H1 (cell line): ENCODE results near the gene RHOH. TPM values are rescaled to one million over a fixed set of nuclear protein-coding genes. Genes with fewer than 3 reads are reported as not detected.

ENCODE experiments used
- CTCF ChIA-PET: fragments of 300-600 bp; sonication (Branson Sonifier 250); formaldehyde crosslinking; loops from one replicate; lab custom pipeline; 2021; ENCODE audit not compliant: partially characterized antibody; lab: Charles Lee
- POLR2A ChIA-PET: fragments of 300-600 bp; sonication (Branson Sonifier 250); formaldehyde crosslinking; loops from one replicate; lab custom pipeline; 2021; ENCODE audit warnings: inconsistent platforms; ENCODE audit not compliant: partially characterized antibody; lab: Charles Lee
- DNase-seq, 2 experiments: peaks; one replicate each; pipeline versions ENCODE4 v3.0.0 to v3.0.0-alpha.2; 2010 to 2022; ENCODE audit warnings: low spot score in 2 of 2, low read depth in 1 of 2, mixed read lengths in 1 of 2
- FAIRE-seq: peaks from 2 replicates; lab custom pipeline; 2011; peaks lifted over from hg19 to GRCh38; lab: Jason Lieb, UNC
- H2AFZ ChIP-seq: 2 replicates; pipeline ENCODE4 v1.8.1; 2012; ENCODE audit warnings: low read length, inconsistent platforms
- H2AK5ac ChIP-seq: 2 replicates; pipeline ENCODE4 v1.6.1; 2013; ENCODE audit warnings: low read depth, low read length
- H2BK120ac ChIP-seq: replicated peaks from 2 replicates; pipeline ENCODE3; 2013; ENCODE audit warnings: low read depth, low read length, inconsistent platforms
- H2BK12ac ChIP-seq: 2 replicates; pipeline ENCODE4 v1.6.1; 2013; ENCODE audit warnings: low read depth, low read length
- H2BK15ac ChIP-seq: 2 replicates; pipeline ENCODE4 v1.6.1; 2013; ENCODE audit warnings: low read length
- H2BK20ac ChIP-seq: 2 replicates; pipeline ENCODE4 v1.6.1; 2013; ENCODE audit warnings: low read length
- H2BK5ac ChIP-seq: 2 replicates; pipeline ENCODE4 v1.6.1; 2013; ENCODE audit warnings: low read depth, low read length
- H3K14ac ChIP-seq: 2 replicates; pipeline ENCODE4 v1.6.1; 2013; ENCODE audit warnings: inconsistent platforms; ENCODE audit not compliant: insufficient read length
- H3K18ac ChIP-seq: 2 replicates; pipeline ENCODE4 v1.6.1; 2013; ENCODE audit warnings: low read length; ENCODE audit errors: extremely low read depth
- H3K23ac ChIP-seq: 2 replicates; pipeline ENCODE4 v1.6.1; 2013; ENCODE audit warnings: inconsistent platforms; ENCODE audit not compliant: insufficient read length
- H3K23me2 ChIP-seq: 2 replicates; pipeline ENCODE4 v1.6.1; 2013; ENCODE audit warnings: low read depth, low read length
- H3K27ac ChIP-seq: 2 replicates; pipeline ENCODE4 v1.6.1; 2011; ENCODE audit warnings: low read depth, low read length, inconsistent platforms
- H3K27me3 ChIP-seq, 4 experiments: replicated peaks in 1 of 4; 1 replicate in 1 of 4; 2 replicates in 3 of 4; pipeline versions ENCODE4 v1.6.1 to v1.8.1; 2011 to 2013; ENCODE audit warnings: low read length in 3 of 4, mild to moderate bottlenecking in 3 of 4, inconsistent platforms in 2 of 4, mixed read lengths in 2 of 4, moderate library complexity in 1 of 4; ENCODE audit not compliant: control insufficient read depth in 3 of 4, insufficient read depth in 3 of 4; ENCODE audit errors: extremely low read depth in 1 of 4
- H3K36me3 ChIP-seq, 4 experiments: 2 replicates each; pipeline versions ENCODE4 v1.6.1 to v1.8.1; 2011 to 2013; ENCODE audit warnings: mild to moderate bottlenecking in 4 of 4, low read length in 3 of 4, moderate library complexity in 2 of 4, control low read depth in 1 of 4, inconsistent platforms in 1 of 4; ENCODE audit not compliant: insufficient read depth in 4 of 4, control insufficient read depth in 2 of 4
- H3K4ac ChIP-seq: replicated peaks from 2 replicates; pipeline ENCODE3; 2013; ENCODE audit warnings: low read length, low read depth, mixed read lengths, inconsistent platforms; ENCODE audit not compliant: insufficient read length
- H3K4me1 ChIP-seq, 4 experiments: replicated peaks in 1 of 4; 1 replicate in 1 of 4; 2 replicates in 3 of 4; pipeline versions ENCODE4 v1.6.1 to v1.8.1; 2011 to 2013; ENCODE audit warnings: low read length in 3 of 4, inconsistent platforms in 2 of 4, mixed read lengths in 1 of 4; ENCODE audit not compliant: insufficient read depth in 4 of 4, control insufficient read depth in 3 of 4
- H3K4me2 ChIP-seq, 2 experiments: 2 replicates each; pipeline versions ENCODE4 v1.6.1 to v1.8.1; 2011 to 2013; ENCODE audit warnings: low read depth in 2 of 2, low read length in 2 of 2, control low read depth in 1 of 2, inconsistent platforms in 1 of 2, mild to moderate bottlenecking in 1 of 2; ENCODE audit not compliant: insufficient read depth in 1 of 2
- H3K4me3 ChIP-seq, 4 experiments: fragments of 200-600, 300-600 bp in 1 of 4; sonication (generic), shearing (Covaris generic), sonication (Bioruptor Twin) in 1 of 4; 2 replicates each; pipeline versions ENCODE4 v1.5.1 to v1.8.1; 2011 to 2016; ENCODE audit warnings: low read length in 4 of 4, low read depth in 3 of 4, control low read depth in 2 of 4, inconsistent platforms in 2 of 4, mild to moderate bottlenecking in 2 of 4, mixed read lengths in 1 of 4, moderate library complexity in 1 of 4; ENCODE audit not compliant: insufficient read depth in 2 of 4; ENCODE audit errors: extremely low read depth in 1 of 4
- H3K56ac ChIP-seq: replicated peaks from 2 replicates; pipeline ENCODE3; 2013; ENCODE audit warnings: low read depth, mild to moderate bottlenecking, mixed read lengths, low read length, inconsistent platforms; ENCODE audit not compliant: insufficient read length
- H3K79me1 ChIP-seq: 2 replicates; pipeline ENCODE4 v1.6.1; 2013; ENCODE audit warnings: low read depth, low read length, control low read depth
- H3K79me2 ChIP-seq, 2 experiments: 2 replicates each; pipeline versions ENCODE4 v1.6.1 to v1.8.1; 2012 to 2013; ENCODE audit warnings: low read length in 2 of 2, mild to moderate bottlenecking in 2 of 2, inconsistent platforms in 1 of 2; ENCODE audit not compliant: insufficient read depth in 2 of 2, control insufficient read depth in 1 of 2
- H3K9ac ChIP-seq, 4 experiments: replicated peaks in 1 of 4; 1 replicate in 1 of 4; 2 replicates in 3 of 4; pipeline versions ENCODE4 v1.6.1 to v1.8.1; 2011 to 2013; ENCODE audit warnings: low read depth in 3 of 4, low read length in 3 of 4, control low read depth in 2 of 4, mild to moderate bottlenecking in 2 of 4, moderate library complexity in 2 of 4, inconsistent platforms in 1 of 4; ENCODE audit errors: extremely low read depth in 1 of 4
- H3K9me3 ChIP-seq, 2 experiments: 2 replicates each; pipeline versions ENCODE4 v1.6.1 to v1.8.1; 2012 to 2013; ENCODE audit warnings: mild to moderate bottlenecking in 2 of 2, moderate library complexity in 2 of 2, control low read depth in 1 of 2, inconsistent platforms in 1 of 2, low read depth in 1 of 2, low read length in 1 of 2, mixed read lengths in 1 of 2; ENCODE audit not compliant: insufficient read depth in 2 of 2
- H4K20me1 ChIP-seq, 2 experiments: replicated peaks in 1 of 2; 2 replicates each; pipeline versions ENCODE3 to v1.8.1; 2011 to 2013; ENCODE audit warnings: inconsistent platforms in 2 of 2, low read length in 2 of 2, mild to moderate bottlenecking in 1 of 2; ENCODE audit not compliant: insufficient read depth in 2 of 2, control insufficient read depth in 1 of 2
- H4K5ac ChIP-seq: 2 replicates; pipeline ENCODE4 v1.6.1; 2013; ENCODE audit warnings: low read length, low read depth, mixed read lengths, inconsistent platforms; ENCODE audit not compliant: insufficient read length
- H4K8ac ChIP-seq: 2 replicates; pipeline ENCODE4 v1.8.0; 2013; ENCODE audit warnings: mild to moderate bottlenecking, moderate library complexity, low read length, inconsistent platforms; ENCODE audit not compliant: insufficient read depth; ENCODE audit errors: extremely low read depth
- H4K91ac ChIP-seq: replicated peaks from 2 replicates; pipeline ENCODE3; 2013; ENCODE audit warnings: low read length, mixed read lengths, inconsistent platforms; ENCODE audit not compliant: insufficient read length
- BRCA1 ChIP-seq: IDR thresholded peaks from 2 replicates; pipeline ENCODE4 v1.6.1; 2012; ENCODE audit warnings: low read depth, low read length, improper control_type of control experiment
- CHD2 ChIP-seq: IDR thresholded peaks from 2 replicates; pipeline ENCODE4 v1.6.1; 2012; ENCODE audit warnings: low read length, improper control_type of control experiment
- CTBP2 ChIP-seq: IDR thresholded peaks from 2 replicates; pipeline ENCODE4 v1.7.0; 2011; ENCODE audit warnings: borderline replicate concordance, mild to moderate bottlenecking, moderate library complexity, mixed read lengths, low read length; ENCODE audit not compliant: insufficient read depth, insufficient read length
- EZH2 ChIP-seq: fragments of 200-600 bp; sonication (generic); IDR thresholded peaks from 2 replicates; pipeline ENCODE4 v1.7.1; 2012; ENCODE audit warnings: low read depth, mild to moderate bottlenecking, moderate library complexity, low read length, inconsistent platforms; ENCODE audit not compliant: severe bottlenecking
- POLR2A ChIP-seq, 2 experiments: IDR thresholded peaks; 1 replicate in 1 of 2; 2 replicates in 1 of 2; pipeline ENCODE4 v1.6.1; 2011; ENCODE audit warnings: low read depth in 2 of 2, low read length in 2 of 2, mild to moderate bottlenecking in 2 of 2; ENCODE audit errors: control extremely low read depth in 1 of 2
- SIN3A ChIP-seq, 2 experiments: IDR thresholded peaks in 1 of 2; conservative IDR thresholded peaks in 1 of 2; 2 replicates each; pipeline ENCODE4 v1.6.1; 2011 to 2012; ENCODE audit warnings: low read length in 2 of 2, improper control_type of control experiment in 1 of 2, low read depth in 1 of 2, mild to moderate bottlenecking in 1 of 2
- TCF12 ChIP-seq: IDR thresholded peaks from 2 replicates; pipeline ENCODE4 v1.6.1; 2011; ENCODE audit warnings: low read depth, mild to moderate bottlenecking, low read length
- WGBS, 2 experiments: shearing (Covaris generic) in 1 of 2; methylation state at CpG; one replicate each; pipeline versions ENCODE4 v1.1.6 to v1.1.7; 2013 to 2015; ENCODE audit warnings: low lambda C conversion rate in 2 of 2, mixed read lengths in 2 of 2, inconsistent platforms in 1 of 2, low coverage in 1 of 2, missing lambda C conversion rate in 1 of 2; ENCODE audit not compliant: insufficient replicate concordance in 2 of 2, insufficient coverage in 1 of 2, insufficient read length in 1 of 2; ENCODE audit errors: extremely low coverage in 1 of 2, missing lambda C conversion rate in 1 of 2; 5-methylcytosine and 5-hydroxymethylcytosine counted together
- polyA plus RNA-seq, 7 experiments: library from polyadenylated mRNA; depleted of rRNA in 3 of 7; stranded (reverse) in 5 of 7; unstranded in 2 of 7; fragments of >200 nt in 5 of 7; fragments of 200-250 nt in 2 of 7; gene quantifications; 1 replicate in 5 of 7; 2 replicates in 1 of 7; 4 replicates in 1 of 7; pipeline versions ENCODE4 v1.2.1 to v1.2.3, GENCODE V29; 2011 to 2013; ENCODE audit warnings: missing spikeins in 2 of 7, mixed read lengths in 2 of 7
- total RNA-seq: library from RNA; stranded (reverse); fragmentation: NEBNext Ultra II Directional; extraction: Animal tissue kit (Norgen Biotek cat#: 25700); gene quantifications from 2 replicates; pipeline ENCODE4 v1.2.1, GENCODE V29; 2021
- TF ChIP-seq, protein P1 (sequence below): IDR thresholded peaks from 2 replicates; pipeline ENCODE4 v1.6.1; 2011; ENCODE audit warnings: low read depth, mild to moderate bottlenecking, low read length; ENCODE audit not compliant: insufficient read depth

The RHOH gene
- total and polyA plus RNA-seq, 2 of the 8 experiments (the other 6 are each of a cell fraction or from before 2014, with no cell fraction given), result 5.9 to 6.9 TPM

DNA sequence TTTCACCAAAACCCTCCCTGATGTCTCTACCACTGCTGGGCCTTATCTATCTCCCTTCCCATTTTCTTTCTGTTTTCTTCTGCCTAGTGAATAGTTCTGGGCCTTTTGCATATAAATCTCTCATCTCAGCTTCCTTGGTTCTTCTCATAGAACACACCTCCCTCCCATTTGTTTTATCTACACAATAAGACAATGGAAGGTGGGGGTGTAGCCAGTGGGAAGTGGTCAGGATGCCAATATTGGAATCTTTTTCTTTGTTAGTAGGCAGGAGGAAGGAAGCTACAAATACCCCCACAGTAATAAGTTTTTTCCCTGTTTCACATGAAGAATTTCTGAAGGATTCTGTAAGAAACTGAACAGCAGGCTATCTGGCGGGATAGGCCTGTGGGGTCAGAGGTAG is 30.9 kb upstream of the RHOH start:
- H3K4me2 ChIP-seq, result no peak overlapping the region; a peak in 1 of 4 replicates

More for the DNA sequence above, 30.9 kb upstream of the RHOH start:
- ChIA-PET CTCF (interaction anchor here (0.8 to 1.3 kb wide), 2 partner anchors 20 to 151 kb away, joined by 3 read pairs; no protein-coding TSS in a partner anchor), POLR2A (no interaction called here)
- H3K27me3 ChIP-seq, result no peaks in the 10 kb centered on the region
- H4K91ac ChIP-seq, result no peak overlapping the region
- no peak overlapping the region for H3K18ac ChIP-seq
- no peaks in the 10 kb centered on the region for H3K79me1 ChIP-seq
- H4K5ac ChIP-seq, result no peak overlapping the region
- no peak for TF ChIP-seq POLR2A (IDR thresholded peaks at IDR 0.05; ENCODE audit: control extremely low read depth in 1 of 2, low read depth in 2 of 2, low read length in 2 of 2)
- no peak for TF ChIP-seq EZH2
- TF ChIP-seq, protein P1, sequence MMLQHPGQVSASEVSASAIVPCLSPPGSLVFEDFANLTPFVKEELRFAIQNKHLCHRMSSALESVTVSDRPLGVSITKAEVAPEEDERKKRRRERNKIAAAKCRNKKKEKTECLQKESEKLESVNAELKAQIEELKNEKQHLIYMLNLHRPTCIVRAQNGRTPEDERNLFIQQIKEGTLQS, result no peak
- no peak for TF ChIP-seq SIN3A (conservative IDR thresholded peaks at IDR 0.05 in 1 of 2, IDR thresholded peaks at IDR 0.05 in 1 of 2; ENCODE audit: low read depth in 1 of 2, low read length in 2 of 2)
- TF ChIP-seq BRCA1, result no peak
- no peak for TF ChIP-seq TCF12
- TF ChIP-seq CHD2, result no peak
- no peak for TF ChIP-seq CTBP2
- TF ChIP-seq, all 59 proteins: peak for 0
- H3K9me3 ChIP-seq, result no peaks in the 10 kb centered on the region
- no peak overlapping the region for H4K8ac ChIP-seq
- no peak overlapping the region for H3K4me3 ChIP-seq
- H4K20me1 ChIP-seq, result no peaks in the 10 kb centered on the region
- H2BK12ac ChIP-seq, result no peak overlapping the region
- H3K56ac ChIP-seq, result no peak overlapping the region
- no peak overlapping the region for H2BK120ac ChIP-seq
- H3K4ac ChIP-seq, result no peak overlapping the region
- DNase-seq (no peak), FAIRE-seq (no peak)
- no peaks in the 10 kb centered on the region; the same call in 1 of the 2 replicates for H3K23me2 ChIP-seq
- no peaks in the 10 kb centered on the region for H3K36me3 ChIP-seq
- H3K4me1 ChIP-seq, result peaks cover 0 to 4% (median 0%) of the 10 kb centered on the region in 4 experiments; a peak in 1 of 7 replicates
- 95% methylated on average over 1 of the region's 1 CpG; no CpG with 5 or more reads in 1 of the 2 experiments for WGBS, 2 experiments
- H3K23ac ChIP-seq, result no peak overlapping the region
- H3K14ac ChIP-seq, result no peak overlapping the region
- H2BK5ac ChIP-seq, result no peak overlapping the region
- H2AK5ac ChIP-seq, result no peak overlapping the region
- H2AFZ ChIP-seq, result no peak overlapping the region
- no peak overlapping the region for H3K9ac ChIP-seq
- no peak overlapping the region for H3K27ac ChIP-seq
- H2BK15ac ChIP-seq, result no peak overlapping the region
- H3K79me2 ChIP-seq, result no peaks in the 10 kb centered on the region
- no peak overlapping the region for H2BK20ac ChIP-seq
